ENCODE data around the gene TNS1.

Gene TNS1

GRCh38 chr2:217986256-217986961 lies 16.4 kb downstream of the TNS1 start:
- POLR2A ChIA-PET, result no interaction called here

DNA sequence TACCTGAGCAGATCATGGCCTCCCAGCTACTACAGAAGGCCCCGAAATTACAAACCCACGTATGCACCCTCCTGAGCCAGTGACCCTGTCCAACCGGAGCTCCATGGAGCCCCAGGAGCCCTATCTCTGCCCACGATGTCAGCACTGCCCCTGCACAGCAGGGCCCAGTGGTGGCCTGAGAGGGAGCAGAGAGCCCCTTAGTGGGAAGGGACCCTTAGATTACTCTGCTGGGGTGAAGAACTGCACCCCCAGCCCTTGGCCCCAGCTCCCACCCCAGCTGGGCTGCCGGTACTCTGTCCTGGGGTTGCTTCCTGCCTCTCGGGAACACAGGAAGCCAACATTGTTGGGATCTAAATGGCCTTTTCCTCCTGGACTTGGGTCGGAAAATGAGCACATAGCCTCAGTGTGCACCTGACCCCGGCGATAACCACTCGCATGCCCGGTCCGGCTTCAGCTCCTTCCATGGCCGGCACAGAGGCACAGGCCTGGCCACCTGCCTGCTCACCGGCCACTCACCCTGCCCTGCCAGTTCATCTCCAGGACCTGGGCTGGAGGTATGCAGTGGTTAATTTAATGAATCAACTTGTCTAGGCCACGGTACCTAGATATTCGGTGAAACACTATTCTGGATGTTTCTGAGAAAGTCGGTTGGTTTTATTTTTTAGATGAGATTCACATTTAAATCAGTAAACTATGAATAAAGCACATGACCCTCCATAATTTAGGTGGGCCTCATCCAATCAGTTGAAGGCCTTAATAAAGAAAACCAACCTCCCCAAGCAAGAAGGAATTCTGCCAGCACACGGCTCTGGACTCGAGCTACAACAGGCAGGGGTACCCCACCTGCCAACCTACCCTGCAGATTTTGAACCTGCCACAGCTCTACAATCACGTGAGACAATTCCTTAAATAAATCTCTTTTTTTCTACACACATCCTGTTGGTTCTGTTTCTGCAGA lies 19.2 kb downstream of the TNS1 start:
- TF ChIP-seq TARDBP (IDR thresholded peaks at IDR 0.05) (no peak), SUZ12 (IDR thresholded peaks at IDR 0.05) (no peak), L3MBTL2 (conservative IDR thresholded peaks at IDR 0.05) (no peak), NFRKB (IDR thresholded peaks at IDR 0.05) (no peak), LEF1 (IDR thresholded peaks at IDR 0.05; ENCODE audit: borderline replicate concordance) (no peak), SP1 (IDR thresholded peaks at IDR 0.05) (no peak), HDGF (IDR thresholded peaks at IDR 0.05; ENCODE audit: borderline replicate concordance) (no peak), ZNF384 (IDR thresholded peaks at IDR 0.05) (no peak), ARNT (IDR thresholded peaks at IDR 0.05) (no peak), FOXM1 (IDR thresholded peaks at IDR 0.05; ENCODE audit: borderline replicate concordance) (no peak), FOXA1 (IDR thresholded peaks at IDR 0.05) (no peak)
- no peak for DNase-seq (ENCODE audit: extremely low spot score)
- ChIA-PET POLR2A (no interaction called here), CTCF (interaction anchor here (1.1 to 1.2 kb wide), 3 partner anchors 10 to 198 kb away, joined by 3 to 5 read pairs (median 4); no protein-coding TSS in a partner anchor)

More at GRCh38 chr2:217986256-217986961, 16.4 kb downstream of the TNS1 start:
- DNase-seq (ENCODE audit: extremely low spot score), result no peak
- TF ChIP-seq SP1 (IDR thresholded peaks at IDR 0.05) (no peak), LEF1 (IDR thresholded peaks at IDR 0.05; ENCODE audit: borderline replicate concordance) (no peak), PKNOX1 (IDR thresholded peaks at IDR 0.05) (no peak)
- CTCF ChIA-PET, result interaction anchor here (0.7 to 2.2 kb wide), 3 partner anchors 197 to 355 kb away, joined by 3 to 7 read pairs (median 3); no protein-coding TSS in a partner anchor

GRCh38 chr2:217981971-217982370 lies 20.8 kb downstream of the TNS1 start:
- CTCF ChIA-PET, result no interaction called here
- POLR2A ChIA-PET, result no interaction called here

DNA sequence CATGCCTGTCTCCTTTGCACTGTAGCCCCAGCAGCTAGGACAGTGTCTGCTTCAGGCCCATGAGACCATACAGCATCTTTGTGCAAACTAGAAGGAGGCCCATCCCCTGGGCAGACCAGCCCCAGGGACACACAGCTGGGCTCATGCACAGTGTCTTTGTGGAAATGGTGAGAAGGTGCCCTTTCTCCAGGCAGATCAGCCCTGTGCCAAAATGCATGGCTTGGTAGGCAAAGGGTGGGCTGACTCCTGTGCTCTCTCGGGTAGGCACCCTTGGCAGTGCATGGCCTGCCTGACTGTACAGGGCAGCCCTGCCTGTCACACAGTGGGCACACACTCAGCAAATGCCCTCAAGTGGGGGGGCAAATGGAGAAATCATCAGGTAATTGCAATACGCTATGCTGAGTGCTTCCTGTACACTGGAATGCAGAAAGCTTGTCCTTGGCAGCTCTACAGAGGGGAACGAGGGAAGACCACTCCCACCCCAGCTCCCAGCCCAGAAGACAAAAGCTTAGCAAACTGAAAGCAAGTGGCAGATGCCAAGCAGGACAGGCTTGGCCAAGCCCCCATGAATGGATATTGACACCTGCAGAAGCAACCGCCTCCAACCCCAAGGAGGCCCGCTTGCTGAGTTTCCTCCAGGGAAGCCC lies 21.6 kb downstream of the TNS1 start:
- no peak for TF ChIP-seq BHLHE40 (IDR thresholded peaks at IDR 0.05; ENCODE audit: borderline replicate concordance)
- no peak for TF ChIP-seq LEF1 (IDR thresholded peaks at IDR 0.05; ENCODE audit: borderline replicate concordance)
- TF ChIP-seq FOXK2 (IDR thresholded peaks at IDR 0.05), result no peak
- TF ChIP-seq NFRKB (IDR thresholded peaks at IDR 0.05), result no peak
- no peak for TF ChIP-seq ARNT (IDR thresholded peaks at IDR 0.05)
- TF ChIP-seq FOXM1 (IDR thresholded peaks at IDR 0.05; ENCODE audit: borderline replicate concordance), result no peak
- TF ChIP-seq CTBP1 (IDR thresholded peaks at IDR 0.05; ENCODE audit: borderline replicate concordance), result no peak
- no peak for TF ChIP-seq FOXA1 (IDR thresholded peaks at IDR 0.05)
- no peak for TF ChIP-seq L3MBTL2 (conservative IDR thresholded peaks at IDR 0.05)
- no peak for TF ChIP-seq SUZ12 (IDR thresholded peaks at IDR 0.05)
- no peak for TF ChIP-seq ELF4 (IDR thresholded peaks at IDR 0.05)
- no peak for TF ChIP-seq PKNOX1 (IDR thresholded peaks at IDR 0.05)
- no peak for TF ChIP-seq TARDBP (IDR thresholded peaks at IDR 0.05)
- no peak for TF ChIP-seq ZNF384 (IDR thresholded peaks at IDR 0.05)
- TF ChIP-seq SP1 (IDR thresholded peaks at IDR 0.05), result no peak
- no peak for TF ChIP-seq HDGF (IDR thresholded peaks at IDR 0.05; ENCODE audit: borderline replicate concordance)
- DNase-seq (ENCODE audit: extremely low spot score), result no peak
- ChIA-PET POLR2A (no interaction called here), CTCF (interaction anchor here (0.8 to 1.2 kb wide), 2 partner anchors 12 to 13 kb away, joined by 3 read pairs; no protein-coding TSS in a partner anchor)

More at GRCh38 chr2:217981971-217982370, 20.8 kb downstream of the TNS1 start:
- no peak for TF ChIP-seq HDGF (IDR thresholded peaks at IDR 0.05; ENCODE audit: borderline replicate concordance)
- DNase-seq (ENCODE audit: extremely low spot score), result no peak

- ChIA-PET POLR2A (no interaction called here), CTCF (interaction anchor here (0.8 to 1.2 kb wide), 2 partner anchors 13 to 14 kb away, joined by 3 read pairs; no protein-coding TSS in a partner anchor)
- DNase-seq (ENCODE audit: extremely low spot score), result no peak
- TF ChIP-seq ELF4 (IDR thresholded peaks at IDR 0.05) (no peak), L3MBTL2 (conservative IDR thresholded peaks at IDR 0.05) (no peak), BHLHE40 (IDR thresholded peaks at IDR 0.05; ENCODE audit: borderline replicate concordance) (no peak), FOXM1 (IDR thresholded peaks at IDR 0.05; ENCODE audit: borderline replicate concordance) (no peak), FOXK2 (IDR thresholded peaks at IDR 0.05) (no peak), ARNT (IDR thresholded peaks at IDR 0.05) (no peak), CTBP1 (IDR thresholded peaks at IDR 0.05; ENCODE audit: borderline replicate concordance) (no peak), PKNOX1 (IDR thresholded peaks at IDR 0.05) (no peak), ZNF384 (IDR thresholded peaks at IDR 0.05) (no peak), NFRKB (IDR thresholded peaks at IDR 0.05) (no peak), SP1 (IDR thresholded peaks at IDR 0.05) (no peak), FOXA1 (IDR thresholded peaks at IDR 0.05) (no peak), TARDBP (IDR thresholded peaks at IDR 0.05) (no peak), SUZ12 (IDR thresholded peaks at IDR 0.05) (no peak), LEF1 (IDR thresholded peaks at IDR 0.05; ENCODE audit: borderline replicate concordance) (no peak), HDGF (IDR thresholded peaks at IDR 0.05; ENCODE audit: borderline replicate concordance) (no peak)
Observed at GRCh38 chr2:217980591-217980990, 22.2 kb downstream of the TNS1 start.

Data from HEK293T (cell line).